OCI-M1 (cell line): Measurements from ENCODE around the gene SLC35E2B.

Experiments used
- DNase-seq: peaks from one replicate; lab custom pipeline; 2025; lab: John Stamatoyannopoulos, UW

The SLC35E2B gene

GRCh38 chr1:1624443-1625403, 67.9 kb downstream of the SLC35E2B start:
- DNase-seq, result no peak

GRCh38 chr1:1623631-1624442, 68.8 kb downstream of the SLC35E2B start:
- no peak for DNase-seq

DNA sequence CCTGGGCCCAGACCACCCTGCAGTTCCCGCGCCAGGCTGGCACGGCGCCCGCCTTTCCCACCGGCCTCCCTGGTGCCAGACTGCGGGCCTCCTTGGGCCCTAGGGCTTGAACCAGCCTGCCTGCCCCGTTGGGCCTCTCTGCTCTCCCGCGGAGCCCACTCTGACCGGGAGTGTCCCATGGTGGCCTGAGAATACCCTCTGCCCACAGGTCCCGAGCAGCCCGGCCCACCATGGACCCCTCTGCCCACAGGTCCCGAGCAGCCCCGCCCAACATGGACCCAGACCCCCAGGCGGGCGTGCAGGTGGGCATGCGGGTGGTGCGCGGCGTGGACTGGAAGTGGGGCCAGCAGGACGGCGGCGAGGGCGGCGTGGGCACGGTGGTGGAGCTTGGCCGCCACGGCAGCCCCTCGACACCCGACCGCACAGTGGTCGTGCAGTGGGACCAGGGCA, 69.4 kb downstream of the SLC35E2B start:
- no peak for DNase-seq

- no peak for DNase-seq
Measured at GRCh38 chr1:1622788-1623094, 69.9 kb downstream of the SLC35E2B start.

- DNase-seq, result no peak
Measured at GRCh38 chr1:1622010-1622787, 70.4 kb downstream of the SLC35E2B start.

GRCh38 chr1:1621173-1622009, 71.2 kb downstream of the SLC35E2B start:
- no peak for DNase-seq

DNA sequence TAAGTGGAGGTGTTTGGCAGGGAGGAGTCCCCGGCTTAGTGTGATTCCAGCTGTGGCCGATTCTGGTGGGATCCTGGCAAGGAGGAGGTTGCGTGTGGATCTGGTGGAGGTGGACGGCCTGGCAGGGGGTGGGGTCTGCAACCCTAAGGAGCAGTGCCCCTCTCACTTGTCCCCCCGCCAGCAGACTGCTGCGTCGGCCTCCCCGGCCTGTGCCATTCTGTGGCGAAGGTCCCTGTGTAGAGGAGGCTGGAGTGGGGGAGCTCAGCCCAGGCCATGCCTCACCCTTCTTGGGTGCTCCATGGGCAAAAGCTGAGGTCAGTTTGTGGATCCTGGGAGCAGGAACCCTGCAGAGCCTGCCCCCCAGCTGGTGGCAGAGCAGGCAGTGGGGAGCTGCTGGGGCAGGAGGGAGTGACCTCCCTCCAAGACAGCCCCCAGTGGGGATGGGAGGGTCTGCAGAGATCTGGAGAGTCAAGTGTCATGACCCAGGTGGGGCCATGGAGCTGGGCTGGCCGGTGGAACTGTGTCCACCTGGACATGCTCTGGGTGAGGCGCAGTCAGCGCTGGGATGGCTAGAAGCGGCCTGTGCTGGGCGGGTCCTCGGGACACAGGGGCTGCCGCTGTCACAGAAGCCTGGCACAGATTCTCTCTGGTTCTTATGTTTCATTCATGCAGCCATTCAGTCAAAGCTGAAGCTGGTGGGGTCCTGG, 72.0 kb downstream of the SLC35E2B start:
- DNase-seq, result no peak

GRCh38 chr1:1619917-1620361, 72.7 kb downstream of the SLC35E2B start:
- peak; percentile 38 for DNase-seq

GRCh38 chr1:1618396-1619068, 74.1 kb downstream of the SLC35E2B start:
- DNase-seq, result no peak

DNA sequence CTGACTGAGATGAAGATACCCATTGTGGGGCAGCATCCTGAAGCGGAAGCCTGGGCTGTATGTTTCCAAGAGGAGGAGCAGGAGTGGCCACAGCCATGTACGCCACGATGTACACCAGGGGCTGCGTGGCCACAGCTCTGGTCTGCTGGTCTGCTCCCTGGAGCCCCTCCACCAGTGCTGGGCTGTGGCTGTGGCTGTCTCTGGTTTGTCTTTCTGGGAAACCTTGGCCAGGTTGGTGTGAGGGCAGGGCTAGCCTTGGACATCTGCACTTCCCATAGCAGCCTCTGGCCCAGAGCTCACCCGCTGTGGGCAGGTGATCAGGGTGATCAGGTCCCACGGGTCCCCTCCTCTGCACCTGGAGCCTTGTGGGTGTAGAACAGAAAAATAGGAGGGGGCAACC, 74.7 kb downstream of the SLC35E2B start:
- no peak for DNase-seq

DNA sequence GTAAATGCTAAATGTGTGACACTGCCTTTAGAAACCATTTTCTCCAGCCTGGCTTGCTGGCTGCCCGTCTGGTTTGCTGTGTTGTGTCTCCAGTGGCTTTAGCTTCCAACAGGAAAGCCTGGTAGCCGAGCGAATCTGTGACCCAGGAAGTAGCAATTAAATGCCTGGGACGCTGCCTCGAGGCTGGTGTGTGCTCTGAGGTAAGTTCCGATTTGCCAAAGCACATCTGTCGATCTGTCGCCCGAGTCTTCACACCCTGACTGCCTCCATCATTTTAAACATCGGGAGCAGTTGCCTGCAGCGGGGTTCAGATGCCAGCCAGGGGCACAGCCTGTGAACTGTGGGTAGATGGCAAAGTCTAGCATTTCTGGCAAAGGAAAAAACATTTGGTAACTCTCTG, 75.1 kb downstream of the SLC35E2B start:
- no peak for DNase-seq

DNA sequence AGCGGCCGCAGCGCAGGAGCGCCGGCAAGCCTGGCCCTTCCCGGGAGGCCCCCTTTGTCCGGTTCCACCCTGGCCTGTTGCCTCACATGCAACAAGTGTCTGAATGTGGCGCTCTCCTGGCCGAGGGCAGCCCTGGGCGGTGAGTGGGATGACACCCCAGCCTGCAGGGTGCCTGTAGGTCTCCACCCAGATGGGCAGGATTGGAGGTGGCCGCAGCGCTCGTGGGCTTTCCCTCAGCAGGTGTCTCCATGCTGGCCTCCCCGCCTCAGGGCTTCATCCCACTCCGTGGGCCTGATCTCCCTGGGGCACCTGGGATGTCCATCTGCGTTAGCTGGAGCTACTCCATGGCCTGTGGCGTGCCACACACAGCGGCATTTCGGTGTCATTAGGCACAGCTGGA, 75.8 kb downstream of the SLC35E2B start:
- no peak for DNase-seq

GRCh38 chr1:1616045-1616790, 76.4 kb downstream of the SLC35E2B start:
- DNase-seq, result peak; percentile 22

- DNase-seq, result peak; percentile 98
Measured at GRCh38 chr1:1615256-1616044, 77.1 kb downstream of the SLC35E2B start, which contains the start of gene MIB2. MIB2 (plus strand) TSS chr1:1615500; CDS start chr1:1623453, 7,953 bp downstream.

DNA sequence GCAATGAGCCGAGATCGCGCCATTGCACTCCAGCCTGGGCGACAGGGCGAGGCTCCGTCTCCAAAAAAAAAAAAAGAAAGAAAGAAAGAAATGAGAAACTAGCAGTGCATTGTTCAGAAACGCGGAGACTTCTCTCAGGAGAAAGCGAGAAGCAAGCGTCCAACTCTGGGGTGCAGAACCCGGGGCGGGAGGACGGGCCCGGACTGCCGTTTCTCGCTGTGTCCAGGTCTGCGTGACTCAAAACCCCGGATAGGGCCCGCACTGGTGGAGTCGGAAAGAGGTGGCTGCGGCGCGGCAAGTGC, 77.7 kb downstream of the SLC35E2B start:
- DNase-seq, result no peak

DNA sequence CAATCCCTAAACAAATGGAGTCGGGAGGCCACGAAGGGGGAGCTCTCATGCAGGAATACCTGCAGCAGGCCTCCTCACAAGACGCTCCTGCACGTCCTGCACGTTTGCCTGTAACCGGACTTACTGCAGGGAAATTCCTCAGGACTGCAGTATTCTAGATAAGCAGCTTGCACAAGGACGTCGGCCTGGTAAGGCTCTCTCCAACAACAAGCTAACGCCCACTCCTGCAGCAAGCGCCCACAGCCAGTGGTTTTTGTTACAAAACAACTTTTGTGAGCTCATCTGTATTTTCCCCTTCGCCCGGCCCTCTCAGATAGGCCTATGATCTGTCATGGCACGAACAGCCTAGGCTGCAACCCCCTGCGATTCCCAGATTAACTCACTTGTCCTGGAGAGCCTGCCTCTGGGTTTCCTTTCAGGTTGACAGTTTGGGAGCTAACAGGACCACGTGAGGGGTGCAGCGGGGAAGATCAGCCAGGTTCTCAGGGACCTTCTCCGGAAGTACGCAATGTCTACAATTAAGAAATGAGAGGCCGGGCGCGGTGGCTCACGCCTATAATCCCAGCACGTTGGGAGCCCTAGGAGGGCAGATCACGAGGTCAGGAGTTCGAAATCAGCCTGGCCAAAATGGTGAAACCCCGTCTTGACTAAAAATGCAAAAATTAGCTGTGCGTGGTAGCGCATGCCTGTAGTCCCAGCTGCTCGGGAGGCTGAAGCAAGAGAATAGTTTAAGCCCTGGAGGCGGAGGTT, 78.2 kb downstream of the SLC35E2B start:
- peak; percentile 90 for DNase-seq

DNA sequence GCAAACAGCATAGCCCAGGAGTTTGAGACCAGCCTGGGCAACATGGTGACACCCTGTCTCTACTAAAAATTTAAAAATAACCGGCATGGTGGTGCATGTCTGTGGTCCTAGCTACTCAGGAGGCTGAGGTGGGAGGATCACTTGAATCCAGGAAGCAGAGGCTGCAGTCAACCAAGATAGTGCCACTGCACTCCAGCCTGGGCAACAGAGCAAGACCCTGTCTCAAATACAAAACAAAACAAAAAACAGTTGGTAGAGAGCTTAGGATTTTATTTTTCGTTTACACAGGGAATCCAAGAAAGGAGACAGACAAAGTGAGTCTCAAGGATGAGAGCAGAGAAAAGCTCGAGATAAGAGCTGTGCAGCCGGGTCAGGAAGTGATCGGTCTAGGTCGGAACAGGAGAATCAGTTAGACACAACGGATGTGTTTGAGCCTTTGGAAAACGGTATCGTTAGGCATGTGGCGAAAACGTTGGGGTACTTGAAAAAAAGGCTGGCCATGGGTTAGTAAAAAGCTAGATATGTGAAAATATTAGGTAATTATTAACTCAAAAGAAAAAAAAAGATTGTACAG, 79.0 kb downstream of the SLC35E2B start:
- no peak for DNase-seq

DNA sequence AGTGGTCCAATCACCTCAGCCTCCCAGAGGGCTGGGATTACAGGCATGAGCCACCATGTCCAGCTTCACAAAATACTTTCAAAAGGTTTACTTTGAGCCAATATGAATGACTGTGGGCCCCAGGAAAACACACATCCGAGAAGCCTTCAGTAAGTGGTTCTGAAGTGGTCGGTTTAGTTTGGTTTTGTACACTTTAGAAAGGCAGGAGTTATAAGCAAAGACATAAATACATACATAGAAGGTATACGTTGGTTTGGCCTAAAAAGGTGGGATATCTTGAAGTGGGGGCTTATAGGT, 80.5 kb downstream of the SLC35E2B start:
- DNase-seq, result no peak
